Thyroid gland (tissue), 4 donors: ENCODE data around the gene PHACTR1.

ENCODE experiments used
- CTCF ChIP-seq, 6 experiments: fragments of 200-600 bp in 3 of 6; fragments of 450-650 bp in 3 of 6; sonication (generic) in 3 of 6; IDR thresholded peaks; one replicate each; pipeline ENCODE4 v1.5.1; 2016 to 2019; ENCODE audit warnings: antibody characterized with exemption in 6 of 6, mild to moderate bottlenecking in 2 of 6, inconsistent platforms in 1 of 6, moderate library complexity in 1 of 6
- POLR2A ChIP-seq, 2 donors: fragments of 450-650 bp; IDR thresholded peaks; one replicate each; pipeline ENCODE4 v1.6.1; 2017; ENCODE audit warnings: antibody characterized with exemption in 2 of 2, mild to moderate bottlenecking in 2 of 2, moderate library complexity in 1 of 2

DNA sequence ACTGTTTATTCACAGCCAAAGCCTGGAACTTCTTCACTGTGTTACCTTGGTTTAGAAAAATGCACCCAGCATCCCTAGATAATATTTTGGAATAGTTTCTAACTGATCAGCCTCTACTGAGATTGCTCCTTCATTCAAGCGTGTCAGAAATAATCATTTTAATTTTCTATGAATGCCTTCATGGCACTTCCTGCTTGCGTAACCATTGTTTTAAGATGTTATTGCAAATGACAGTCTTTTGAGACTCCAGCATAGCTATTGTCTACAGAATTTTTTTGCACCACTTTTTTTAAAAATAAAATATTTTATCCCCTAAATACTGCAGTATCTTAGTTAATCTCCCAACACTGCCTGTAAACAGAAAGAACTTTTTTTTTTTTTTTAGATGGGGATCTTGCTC is 213.1 kb downstream of the PHACTR1 start:
- TF ChIP-seq CTCF (IDR thresholded peaks at IDR 0.05) = no peak
- no peak for TF ChIP-seq POLR2A (IDR thresholded peaks at IDR 0.05)
